IPS-18a (cell line): Measurements from ENCODE around the gene APLF.
"Not testable (repeated sequence)": the region's sequence is repeated elsewhere in the genome, so short reads cannot be mapped to it uniquely, and the experiment has no call there.

ENCODE experiments used
- H3K27ac ChIP-seq: one replicate; pipeline ENCODE4 v1.5.1; 2013; ENCODE audit warnings: low read length
- H3K27me3 ChIP-seq: one replicate; pipeline ENCODE4 v1.6.1; 2013; ENCODE audit warnings: mild to moderate bottlenecking, low read length; ENCODE audit not compliant: control insufficient read depth, insufficient read depth
- H3K36me3 ChIP-seq: one replicate; pipeline ENCODE4 v1.6.1; 2013; ENCODE audit warnings: low read depth, low read length; ENCODE audit not compliant: control insufficient read depth
- H3K4me1 ChIP-seq: one replicate; pipeline ENCODE4 v1.6.1; 2013; ENCODE audit warnings: low read depth, low read length; ENCODE audit not compliant: control insufficient read depth
- H3K4me3 ChIP-seq: one replicate; pipeline ENCODE4 v1.5.1; 2013; ENCODE audit warnings: low read length
- H3K9ac ChIP-seq: one replicate; pipeline ENCODE4 v1.6.1; 2013; ENCODE audit warnings: mild to moderate bottlenecking, low read length, moderate library complexity
- H3K9me3 ChIP-seq: one replicate; pipeline ENCODE4 v1.6.1; 2013; ENCODE audit warnings: low read depth, low read length; ENCODE audit not compliant: control insufficient read depth

Gene APLF

GRCh38 chr2:68553098-68553497 lies 85.7 kb downstream of the APLF start:
- no peaks in the 10 kb centered on the region for H3K36me3 ChIP-seq
- no peak overlapping the region for H3K9ac ChIP-seq
- no peaks in the 10 kb centered on the region for H3K4me1 ChIP-seq
- H3K9me3 ChIP-seq, result no peaks in the 10 kb centered on the region
- H3K27me3 ChIP-seq, result no peaks in the 10 kb centered on the region
- no peak overlapping the region for H3K27ac ChIP-seq
- H3K4me3 ChIP-seq, result no peak overlapping the region

GRCh38 chr2:68555425-68556206 lies 88.2 kb downstream of the APLF start:
- not testable (repeated sequence) for H3K9me3 ChIP-seq, H3K9ac ChIP-seq, H3K27ac ChIP-seq, H3K4me1 ChIP-seq, H3K36me3 ChIP-seq, H3K27me3 ChIP-seq, H3K4me3 ChIP-seq

GRCh38 chr2:68556381-68556780 lies 89.0 kb downstream of the APLF start:
- H3K9ac ChIP-seq, result no peak overlapping the region
- H3K9me3 ChIP-seq, result no peaks in the 10 kb centered on the region
- H3K36me3 ChIP-seq, result no peaks in the 10 kb centered on the region
- no peak overlapping the region for H3K4me3 ChIP-seq
- no peak overlapping the region for H3K27ac ChIP-seq
- H3K4me1 ChIP-seq, result no peaks in the 10 kb centered on the region
- H3K27me3 ChIP-seq, result no peaks in the 10 kb centered on the region

- H3K9ac ChIP-seq, result no peak overlapping the region
- no peaks in the 10 kb centered on the region for H3K9me3 ChIP-seq
- H3K4me1 ChIP-seq, result no peaks in the 10 kb centered on the region
- no peaks in the 10 kb centered on the region for H3K27me3 ChIP-seq
- no peaks in the 10 kb centered on the region for H3K36me3 ChIP-seq
- no peak overlapping the region for H3K27ac ChIP-seq
- no peak overlapping the region for H3K4me3 ChIP-seq
Measured at GRCh38 chr2:68558576-68558975, 91.2 kb downstream of the APLF start.

GRCh38 chr2:68559692-68560091 lies 92.3 kb downstream of the APLF start:
- Histone ChIP-seq H3K4me1 (no peaks in the 10 kb centered on the region), H3K36me3 (no peaks in the 10 kb centered on the region), H3K4me3 (no peak overlapping the region), H3K9me3 (no peaks in the 10 kb centered on the region), H3K9ac (no peak overlapping the region), H3K27ac (no peak overlapping the region), H3K27me3 (no peaks in the 10 kb centered on the region)

- H3K9me3 ChIP-seq, result no peaks in the 10 kb centered on the region
- no peaks in the 10 kb centered on the region for H3K27me3 ChIP-seq
- H3K4me3 ChIP-seq, result no peak overlapping the region
- no peaks in the 10 kb centered on the region for H3K4me1 ChIP-seq
- H3K9ac ChIP-seq, result no peak overlapping the region
- H3K36me3 ChIP-seq, result no peaks in the 10 kb centered on the region
- H3K27ac ChIP-seq, result no peak overlapping the region
Measured at GRCh38 chr2:68560545-68560944, 93.2 kb downstream of the APLF start.

- no peaks in the 10 kb centered on the region for H3K27me3 ChIP-seq
- no peak overlapping the region for H3K4me3 ChIP-seq
- no peaks in the 10 kb centered on the region for H3K4me1 ChIP-seq
- H3K36me3 ChIP-seq, result no peaks in the 10 kb centered on the region
- no peak overlapping the region for H3K27ac ChIP-seq
- no peak overlapping the region for H3K9ac ChIP-seq
- H3K9me3 ChIP-seq, result no peaks in the 10 kb centered on the region
Measured at GRCh38 chr2:68561372-68561771, 94.0 kb downstream of the APLF start.

- Histone ChIP-seq H3K4me3 (no peak overlapping the region), H3K27me3 (no peaks in the 10 kb centered on the region), H3K36me3 (no peaks in the 10 kb centered on the region), H3K9ac (no peak overlapping the region), H3K27ac (no peak overlapping the region), H3K9me3 (no peaks in the 10 kb centered on the region), H3K4me1 (no peaks in the 10 kb centered on the region)
Measured at GRCh38 chr2:68562934-68563333, 95.5 kb downstream of the APLF start.

- Histone ChIP-seq H3K4me1 (no peaks in the 10 kb centered on the region), H3K27me3 (no peaks in the 10 kb centered on the region), H3K36me3 (no peaks in the 10 kb centered on the region), H3K27ac (no peak overlapping the region), H3K4me3 (no peak overlapping the region), H3K9me3 (no peaks in the 10 kb centered on the region), H3K9ac (no peak overlapping the region)
Measured at GRCh38 chr2:68564426-68564825, 97.0 kb downstream of the APLF start.

GRCh38 chr2:68565273-68565672 lies 97.9 kb downstream of the APLF start:
- no peaks in the 10 kb centered on the region for H3K36me3 ChIP-seq
- H3K27me3 ChIP-seq, result no peaks in the 10 kb centered on the region
- H3K4me3 ChIP-seq, result no peak overlapping the region
- H3K9ac ChIP-seq, result no peak overlapping the region
- no peaks in the 10 kb centered on the region for H3K4me1 ChIP-seq
- no peaks in the 10 kb centered on the region for H3K9me3 ChIP-seq
- no peak overlapping the region for H3K27ac ChIP-seq

- Histone ChIP-seq H3K4me1 (no peaks in the 10 kb centered on the region), H3K9ac (no peak overlapping the region), H3K27ac (no peak overlapping the region), H3K9me3 (no peaks in the 10 kb centered on the region), H3K27me3 (no peaks in the 10 kb centered on the region), H3K36me3 (no peaks in the 10 kb centered on the region), H3K4me3 (no peak overlapping the region)
Measured at GRCh38 chr2:68565858-68566257, 98.5 kb downstream of the APLF start.

- no peak overlapping the region for H3K27ac ChIP-seq
Measured at GRCh38 chr2:68566362-68566761, 99.0 kb downstream of the APLF start.

More at GRCh38 chr2:68566362-68566761, 99.0 kb downstream of the APLF start:
- Histone ChIP-seq H3K36me3 (no peaks in the 10 kb centered on the region), H3K4me1 (no peaks in the 10 kb centered on the region), H3K4me3 (no peak overlapping the region), H3K27me3 (no peaks in the 10 kb centered on the region), H3K9me3 (no peaks in the 10 kb centered on the region), H3K9ac (no peak overlapping the region)
